Heart left ventricle (tissue), 16 donors: ENCODE measurements around the gene NIPA2. TPM values are rescaled to one million over a fixed set of nuclear protein-coding genes. Genes with fewer than 3 reads are reported as not detected.

Experiments
- ATAC-seq, 4 donors: fragments of 200-7000 bp; cut with Tn5 transposase; one replicate each; pipeline ENCODE4 v1.9.1; 2020 to 2022; ENCODE audit warnings: moderate library complexity in 4 of 4, mild to moderate bottlenecking in 3 of 4, moderate number of reproducible peaks in 1 of 4
- DNase-seq, 5 donors: peaks; one replicate each; pipeline ENCODE4 v3.0.0-alpha.2; 2020
- H3K27ac ChIP-seq, 12 donors: fragments of 200-600 bp; sonication (generic) in 4 of 12; one replicate each; pipeline versions ENCODE4 v1.5.0 to v1.8.0; 2016 to 2022; ENCODE audit warnings: mild to moderate bottlenecking in 2 of 12
- H3K27me3 ChIP-seq, 9 donors: fragments of 200-600 bp; sonication (generic) in 2 of 9; one replicate each; pipeline versions ENCODE4 v1.5.1 to v1.8.0; 2016 to 2022; ENCODE audit warnings: mild to moderate bottlenecking in 3 of 9
- H3K36me3 ChIP-seq, 9 donors: fragments of 200-600 bp; sonication (generic) in 2 of 9; one replicate each; pipeline versions ENCODE4 v1.5.0 to v1.8.0; 2018 to 2022; ENCODE audit warnings: mild to moderate bottlenecking in 2 of 9
- H3K4me1 ChIP-seq, 12 donors: fragments of 200-600 bp; sonication (generic) in 4 of 12; one replicate each; pipeline versions ENCODE4 v1.5.0 to v1.8.0; 2016 to 2022; ENCODE audit warnings: mild to moderate bottlenecking in 3 of 12
- H3K4me3 ChIP-seq, 12 donors: fragments of 200-600 bp; sonication (generic) in 4 of 12; one replicate each; pipeline versions ENCODE4 v1.5.0 to v1.8.0; 2017 to 2022; ENCODE audit warnings: mild to moderate bottlenecking in 9 of 12, moderate library complexity in 4 of 12
- H3K9me3 ChIP-seq, 12 donors: fragments of 200-600 bp; sonication (generic) in 4 of 12; one replicate each; pipeline versions ENCODE4 v1.5.0 to v1.8.0; 2016 to 2022; ENCODE audit warnings: mild to moderate bottlenecking in 1 of 12
- CTCF ChIP-seq, 12 donors: fragments of 200-600 bp; sonication (generic) in 4 of 12; IDR thresholded peaks; one replicate each; pipeline versions ENCODE4 v1.5.0 to v1.8.0; 2018 to 2022; ENCODE audit warnings: antibody characterized with exemption in 12 of 12, mild to moderate bottlenecking in 5 of 12
- POLR2A ChIP-seq, 2 donors: fragments of 450-650 bp; IDR thresholded peaks; one replicate each; pipeline ENCODE4 v1.6.1; 2017; ENCODE audit warnings: antibody characterized with exemption in 2 of 2, mild to moderate bottlenecking in 2 of 2, moderate library complexity in 2 of 2
- WGBS, 4 donors: extraction: QIAGEN DNeasy Blood & Tissue Kit in 2 of 4; methylation state at CpG; one replicate each; pipeline versions ENCODE4 v1.1.5 to v1.1.7; 2013 to 2018; 5-methylcytosine and 5-hydroxymethylcytosine counted together
- intact Hi-C, 10 donors: fragments of 100-400 bp; cut with DNase I; formaldehyde crosslinking; loops; one replicate each; pipeline versions ENCODE4 v1.11.1 to v1.14.2; 2022
- polyA plus RNA-seq, 2 donors: library from polyadenylated mRNA; stranded (reverse); fragments of 200-250 nt; gene quantifications; one replicate each; pipeline ENCODE4 v1.2.3, GENCODE V29; 2013
- total RNA-seq, 9 donors: library from RNA; depleted of rRNA in 2 of 9; stranded (reverse); fragments of >200 nt in 2 of 9; fragmentation: NEBNext Ultra II Directional in 3 of 9; extraction: Animal tissue kit (Norgen Biotek cat#: 25700) in 3 of 9; gene quantifications; one replicate each; pipeline versions ENCODE4 v1.1.0 to v1.2.4, GENCODE V29; 2016 to 2023
- donor health status: ischemic (EF 13 %, LVEDD 7.1; RV severe dilation, severe dysfunction).
- donor health status: healthy with polysubstance abuse.
- donor health status: DM: no; HTN: yes; CAD: no.
- donor health status: DM: no; HTN: no; CAD: no.
- donor health status: ischemic (EF 25% LVEDD 6.9; RV normal size, moderate dysfunction).
- donor health status: ischemic (EF 25% LVEDD 5.7; RV mildly dilated, moderate dysfunction).
- donor health status: healthy.
- donor health status: DM: yes; HTN: yes; CAD: no.
- donor health status: ischemic (EF 35%, LVEDD 5.7; RV mildly dilated, moderate dysfunction).
- donor health status: nonischemic (EF 11% LVEDD 7.7; RV severe dilation, severe dysfunction).
- donor health status: DM: yes; HTN: yes; CAD: no.
- donor health status: PGD.
- donor health status: ischemic (EF 29% LVEDD 5.4; RV normal size, mild dysfunction).
- donor health status: nonischemic (EF 23%, LVEDD 6.1; RV moderate dilation, normal function).

NIPA2 gene
- total and polyA plus RNA-seq, 11 donors = 5.3 to 47.0 (median 20.6) TPM

DNA sequence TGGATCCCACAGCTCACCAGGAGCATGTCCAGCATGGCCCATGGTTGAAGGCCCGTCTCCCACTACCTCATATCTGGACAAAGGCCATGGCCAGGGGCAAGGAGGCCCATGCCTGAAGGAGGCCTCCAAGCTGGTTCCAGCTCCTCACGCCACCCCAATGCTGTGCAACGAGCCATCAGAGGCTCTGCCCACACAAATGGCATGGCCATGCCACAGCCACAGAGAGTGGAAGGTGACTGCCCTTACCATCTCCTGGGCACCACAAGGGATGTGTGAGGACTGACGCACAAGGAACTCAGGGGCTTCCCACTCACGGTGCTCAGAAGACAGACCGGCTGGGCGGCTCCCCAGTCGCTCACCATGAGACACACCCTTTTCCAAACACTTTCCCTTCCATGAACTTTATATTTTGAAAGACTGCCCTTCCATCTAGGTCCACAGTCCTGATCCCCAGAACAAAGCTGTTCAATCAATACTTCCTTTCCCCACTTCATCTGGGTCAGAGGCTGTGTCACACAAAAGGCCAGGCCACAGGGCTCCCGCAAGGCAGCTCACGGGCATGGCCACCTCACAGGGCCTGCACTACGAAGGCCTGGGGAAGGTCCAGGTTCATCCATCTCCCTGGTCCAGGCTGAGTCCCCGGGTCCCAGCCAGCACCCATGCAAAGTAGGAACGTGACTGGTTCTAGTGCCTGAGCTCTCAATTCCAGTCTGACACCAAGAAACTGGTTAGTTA lies 75.3 kb downstream of the NIPA2 start:
- Histone ChIP-seq H3K9me3 (no peaks in the 10 kb centered on the region), H3K4me1 (no peaks in the 10 kb centered on the region), H3K27me3 (no peaks in the 10 kb centered on the region), H3K36me3 (peaks cover 2 to 100% (median 95%) of the 10 kb centered on the region in 9 donors), H3K4me3 (no peak overlapping the region), H3K27ac (no peak overlapping the region)
- WGBS, 4 donors = 91 to 97% (median 95%) methylated on average over 11 to 13 of the region's 13 CpGs
- TF ChIP-seq CTCF (IDR thresholded peaks at IDR 0.05) (no peak), POLR2A (IDR thresholded peaks at IDR 0.05) (no peak)
- intact Hi-C loops = loop anchor here in 3 of 10 donors (5.0 to 10.0 kb wide), 3 partner anchors 47 to 101 kb away; no protein-coding TSS in a partner anchor
- no peak for ATAC-seq
- no peak for DNase-seq

GRCh38 chr15:22915866-22916515 lies 77.5 kb downstream of the NIPA2 start:
- TF ChIP-seq POLR2A (IDR thresholded peaks at IDR 0.05) (no peak), CTCF (IDR thresholded peaks at IDR 0.05) (no peak)
- H3K9me3 ChIP-seq = no peaks in the 10 kb centered on the region
- intact Hi-C loops = loop anchor here in 3 of 10 donors (2.0 to 10.0 kb wide), 3 partner anchors 25 to 99 kb away; no protein-coding TSS in a partner anchor
- DNase-seq (no peak), ATAC-seq (no peak)
- peaks cover 0 to 99% (median 86%) of the 10 kb centered on the region in 9 donors for H3K36me3 ChIP-seq
- H3K4me3 ChIP-seq = no peak overlapping the region
- no peaks in the 10 kb centered on the region for H3K27me3 ChIP-seq
- H3K27ac ChIP-seq = no peak overlapping the region
- H3K4me1 ChIP-seq = no peaks in the 10 kb centered on the region
- 92 to 97% (median 96%) methylated on average over 15 to 25 of the region's 25 CpGs for WGBS, 4 donors

DNA sequence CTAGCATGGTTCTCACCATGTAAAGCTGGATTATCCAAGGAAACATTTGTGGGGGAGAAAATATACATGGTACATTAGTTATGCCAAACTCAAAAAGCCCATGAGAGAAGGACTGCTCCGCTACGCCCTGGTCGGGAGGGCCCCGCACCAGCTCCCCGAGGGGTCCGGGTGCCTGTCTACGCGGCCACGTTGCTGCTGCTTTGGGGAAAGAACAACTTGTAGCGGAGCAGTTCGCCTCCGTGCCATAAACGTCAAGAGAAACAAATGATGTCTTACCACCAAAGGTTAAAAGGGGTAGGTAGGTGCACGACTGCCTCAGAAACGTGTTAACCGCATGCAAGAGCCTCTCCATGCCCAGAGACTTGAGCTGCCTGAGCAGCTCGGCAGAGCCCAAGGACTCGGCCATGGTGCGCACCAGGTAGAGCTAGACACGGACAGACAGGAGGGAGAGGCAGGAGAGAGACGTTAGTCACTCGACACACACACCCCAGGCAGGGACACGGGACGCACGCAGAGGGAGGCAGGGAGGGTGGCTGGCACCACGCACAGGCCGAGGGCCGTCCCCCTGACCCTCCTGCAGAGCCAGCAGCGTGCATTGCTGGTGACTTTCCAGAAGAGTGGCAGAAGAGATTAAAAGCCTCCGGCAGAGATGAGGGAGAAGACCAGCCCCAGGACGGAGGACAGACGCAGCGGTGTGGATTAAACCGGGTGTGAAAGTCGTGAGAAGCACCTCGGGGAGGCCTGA lies 78.3 kb downstream of the NIPA2 start:
- Histone ChIP-seq H3K4me3 (no peak overlapping the region), H3K9me3 (no peaks in the 10 kb centered on the region), H3K4me1 (no peaks in the 10 kb centered on the region), H3K36me3 (peaks cover 0 to 99% (median 78%) of the 10 kb centered on the region in 9 donors), H3K27me3 (no peaks in the 10 kb centered on the region), H3K27ac (no peak overlapping the region)
- DNase-seq (no peak), ATAC-seq (no peak)
- WGBS, 4 donors = 94 to 96% (median 95%) methylated on average over 36 of the region's 36 CpGs
- intact Hi-C loops = loop anchor here in 3 of 10 donors (2.0 to 10.0 kb wide), 3 partner anchors 24 to 98 kb away; no protein-coding TSS in a partner anchor
- no peak for TF ChIP-seq POLR2A (IDR thresholded peaks at IDR 0.05)
- TF ChIP-seq CTCF (IDR thresholded peaks at IDR 0.05) = no peak
